PC-9 (cell line): ENCODE results near the gene CTSF.

Experiments
- CTCF ChIP-seq: fragments of 200-600 bp; sonication (generic); conservative IDR thresholded peaks from 2 replicates; pipeline ENCODE4 v1.6.1; 2017; ENCODE audit warnings: mixed run types, antibody characterized with exemption, mild to moderate bottlenecking, moderate library complexity
- EZH2 ChIP-seq: fragments of 200-600 bp; sonication (generic); IDR thresholded peaks from 2 replicates; pipeline ENCODE4 v1.8.0; 2017; ENCODE audit warnings: antibody characterized with exemption, low read depth

DNA sequence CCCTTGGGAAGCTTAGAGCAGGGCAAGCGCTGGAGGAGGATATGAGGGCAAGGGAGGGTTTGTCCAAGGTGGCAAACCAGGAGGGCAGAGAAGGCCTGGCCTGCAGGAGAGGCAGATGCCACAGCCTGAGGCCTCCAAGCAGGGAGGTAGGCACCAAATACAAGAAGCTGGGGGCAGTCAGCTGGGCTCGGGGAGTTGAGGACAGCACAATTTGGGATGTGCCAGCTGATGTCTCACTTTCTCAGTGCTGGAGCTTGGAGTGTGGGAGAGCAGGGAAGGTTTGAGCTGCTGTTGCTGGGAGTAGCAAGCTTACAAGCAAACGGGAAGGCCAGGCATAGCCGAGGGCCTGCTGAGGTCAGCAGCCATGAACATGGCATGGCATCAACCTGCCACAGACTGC, 26.5 kb downstream of the CTSF start:
- TF ChIP-seq CTCF: no peak
- TF ChIP-seq EZH2: no peak
